ENCODE results near the gene HBM. TPM values are rescaled to one million over a fixed set of nuclear protein-coding genes. Genes with fewer than 3 reads are reported as not detected.
A peak's percentile ranks its signal among the peaks of the same experiment; 100 is the strongest.
"Not testable (repeated sequence)": the region's sequence is repeated elsewhere in the genome, so short reads cannot be mapped to it uniquely, and the experiment has no call there.

Gene HBM
- total and polyA plus RNA-seq, 5 donors from 2014 or later = not detected

DNA sequence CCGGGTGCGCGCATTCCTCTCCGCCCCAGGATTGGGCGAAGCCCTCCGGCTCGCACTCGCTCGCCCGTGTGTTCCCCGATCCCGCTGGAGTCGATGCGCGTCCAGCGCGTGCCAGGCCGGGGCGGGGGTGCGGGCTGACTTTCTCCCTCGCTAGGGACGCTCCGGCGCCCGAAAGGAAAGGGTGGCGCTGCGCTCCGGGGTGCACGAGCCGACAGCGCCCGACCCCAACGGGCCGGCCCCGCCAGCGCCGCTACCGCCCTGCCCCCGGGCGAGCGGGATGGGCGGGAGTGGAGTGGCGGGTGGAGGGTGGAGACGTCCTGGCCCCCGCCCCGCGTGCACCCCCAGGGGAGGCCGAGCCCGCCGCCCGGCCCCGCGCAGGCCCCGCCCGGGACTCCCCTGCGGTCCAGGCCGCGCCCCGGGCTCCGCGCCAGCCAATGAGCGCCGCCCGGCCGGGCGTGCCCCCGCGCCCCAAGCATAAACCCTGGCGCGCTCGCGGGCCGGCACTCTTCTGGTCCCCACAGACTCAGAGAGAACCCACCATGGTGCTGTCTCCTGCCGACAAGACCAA lies 6.7 kb downstream of the HBM start, which contains the start of gene HBA2:
Gene HBA2 (plus strand): TSS at position 503 of the 568 bp plus-strand sequence. CDS start 37 bp downstream, at position 540.
- H3K36me3 Mint-ChIP-seq; H3K36me3 ChIP-seq (ENCODE audit: control insufficient read depth, insufficient read depth, low read length); H3K4me1 ChIP-seq (ENCODE audit: control insufficient read depth, insufficient read depth, low read length, poor library complexity, severe bottlenecking); H3K27ac ChIP-seq (ENCODE audit: insufficient read depth, low read length, poor library complexity, severe bottlenecking); H3K9me3 Mint-ChIP-seq; H3K4me3 ChIP-seq (ENCODE audit: low read depth, low read length); H3K27ac Mint-ChIP-seq; H3K9me3 ChIP-seq (ENCODE audit: control insufficient read depth in 2 of 2, low read length in 2 of 2); DNase-seq; ATAC-seq (ENCODE audit: low read depth in 2 of 2); H3K27me3 ChIP-seq (ENCODE audit: control insufficient read depth, insufficient read depth, low read length): not testable (repeated sequence)
- Mint-ChIP-seq H3K27me3 (peaks cover 73% of the 10 kb centered on the region), H3K4me3 (peak within 1 kb of the TSS in 3 of 4 donors; percentile 38 to 73 (median 50)), H3K4me1 (peaks cover 0 to 17% (median 3%) of the 10 kb centered on the region in 4 donors)

DNA sequence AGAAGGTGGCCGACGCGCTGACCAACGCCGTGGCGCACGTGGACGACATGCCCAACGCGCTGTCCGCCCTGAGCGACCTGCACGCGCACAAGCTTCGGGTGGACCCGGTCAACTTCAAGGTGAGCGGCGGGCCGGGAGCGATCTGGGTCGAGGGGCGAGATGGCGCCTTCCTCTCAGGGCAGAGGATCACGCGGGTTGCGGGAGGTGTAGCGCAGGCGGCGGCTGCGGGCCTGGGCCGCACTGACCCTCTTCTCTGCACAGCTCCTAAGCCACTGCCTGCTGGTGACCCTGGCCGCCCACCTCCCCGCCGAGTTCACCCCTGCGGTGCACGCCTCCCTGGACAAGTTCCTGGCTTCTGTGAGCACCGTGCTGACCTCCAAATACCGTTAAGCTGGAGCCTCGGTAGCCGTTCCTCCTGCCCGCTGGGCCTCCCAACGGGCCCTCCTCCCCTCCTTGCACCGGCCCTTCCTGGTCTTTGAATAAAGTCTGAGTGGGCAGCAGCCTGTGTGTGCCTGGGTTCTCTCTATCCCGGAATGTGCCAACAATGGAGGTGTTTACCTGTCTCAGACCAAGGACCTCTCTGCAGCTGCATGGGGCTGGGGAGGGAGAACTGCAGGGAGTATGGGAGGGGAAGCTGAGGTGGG lies 7.6 kb downstream of the HBM start:
- DNase-seq; H3K9me3 ChIP-seq (ENCODE audit: control insufficient read depth in 2 of 2, low read length in 2 of 2); H3K36me3 Mint-ChIP-seq; H3K27ac Mint-ChIP-seq; H3K27ac ChIP-seq (ENCODE audit: insufficient read depth, low read length, poor library complexity, severe bottlenecking); H3K9me3 Mint-ChIP-seq; H3K36me3 ChIP-seq (ENCODE audit: control insufficient read depth, insufficient read depth, low read length); H3K4me1 ChIP-seq (ENCODE audit: control insufficient read depth, insufficient read depth, low read length, poor library complexity, severe bottlenecking); ATAC-seq (ENCODE audit: low read depth in 2 of 2); H3K4me3 ChIP-seq (ENCODE audit: low read depth, low read length): not testable (repeated sequence)
- peak overlapping the region in 2 of 4 donors; percentile 38 to 44 for H3K4me3 Mint-ChIP-seq
- H3K27me3 ChIP-seq (ENCODE audit: control insufficient read depth, insufficient read depth, low read length) = peaks cover 17% of the 10 kb centered on the region
- H3K4me1 Mint-ChIP-seq = peaks cover 0 to 21% (median 3%) of the 10 kb centered on the region in 4 donors
- peaks cover 73% of the 10 kb centered on the region for H3K27me3 Mint-ChIP-seq

DNA sequence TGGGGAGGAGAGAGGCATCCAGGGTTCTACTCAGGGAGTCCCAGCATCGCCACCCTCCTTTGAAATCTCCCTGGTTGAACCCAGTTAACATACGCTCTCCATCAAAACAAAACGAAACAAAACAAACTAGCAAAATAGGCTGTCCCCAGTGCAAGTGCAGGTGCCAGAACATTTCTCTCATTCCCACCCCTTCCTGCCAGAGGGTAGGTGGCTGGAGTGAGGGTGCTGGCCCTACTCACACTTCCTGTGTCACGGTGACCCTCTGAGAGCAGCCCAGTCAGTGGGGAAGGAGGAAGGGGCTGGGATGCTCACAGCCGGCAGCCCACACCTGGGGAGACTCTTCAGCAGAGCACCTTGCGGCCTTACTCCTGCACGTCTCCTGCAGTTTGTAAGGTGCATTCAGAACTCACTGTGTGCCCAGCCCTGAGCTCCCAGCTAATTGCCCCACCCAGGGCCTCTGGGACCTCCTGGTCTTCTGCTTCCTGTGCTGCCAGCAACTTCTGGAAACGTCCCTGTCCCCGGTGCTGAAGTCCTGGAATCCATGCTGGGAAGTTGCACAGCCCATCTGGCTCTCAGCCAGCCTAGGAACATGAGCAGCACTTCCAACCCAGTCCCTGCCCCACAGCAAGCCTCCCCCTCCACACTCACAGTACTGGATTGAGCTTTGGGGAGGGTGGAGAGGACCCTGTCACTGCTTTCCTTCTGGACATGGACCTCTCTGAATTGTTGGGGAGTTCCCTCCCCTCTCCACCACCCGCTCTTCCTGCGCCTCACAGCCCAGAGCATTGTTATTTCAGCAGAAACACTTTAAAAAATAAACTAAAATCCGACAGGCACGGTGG lies 8.4 kb downstream of the HBM start:
- H3K4me1 ChIP-seq (ENCODE audit: control insufficient read depth, insufficient read depth, low read length, poor library complexity, severe bottlenecking); ATAC-seq (ENCODE audit: low read depth in 2 of 2); H3K9me3 Mint-ChIP-seq; H3K36me3 Mint-ChIP-seq; H3K9me3 ChIP-seq (ENCODE audit: control insufficient read depth in 2 of 2, low read length in 2 of 2); H3K27ac Mint-ChIP-seq; H3K4me3 ChIP-seq (ENCODE audit: low read depth, low read length); H3K27ac ChIP-seq (ENCODE audit: insufficient read depth, low read length, poor library complexity, severe bottlenecking); DNase-seq; H3K36me3 ChIP-seq (ENCODE audit: control insufficient read depth, insufficient read depth, low read length): not testable (repeated sequence)
- Mint-ChIP-seq H3K27me3 (peaks cover 72% of the 10 kb centered on the region), H3K4me3 (peak overlapping the region in 1 of 4 donors; percentile 61), H3K4me1 (peaks cover 0 to 21% (median 3%) of the 10 kb centered on the region in 4 donors)
- peaks cover 18% of the 10 kb centered on the region for H3K27me3 ChIP-seq (ENCODE audit: control insufficient read depth, insufficient read depth, low read length)

DNA sequence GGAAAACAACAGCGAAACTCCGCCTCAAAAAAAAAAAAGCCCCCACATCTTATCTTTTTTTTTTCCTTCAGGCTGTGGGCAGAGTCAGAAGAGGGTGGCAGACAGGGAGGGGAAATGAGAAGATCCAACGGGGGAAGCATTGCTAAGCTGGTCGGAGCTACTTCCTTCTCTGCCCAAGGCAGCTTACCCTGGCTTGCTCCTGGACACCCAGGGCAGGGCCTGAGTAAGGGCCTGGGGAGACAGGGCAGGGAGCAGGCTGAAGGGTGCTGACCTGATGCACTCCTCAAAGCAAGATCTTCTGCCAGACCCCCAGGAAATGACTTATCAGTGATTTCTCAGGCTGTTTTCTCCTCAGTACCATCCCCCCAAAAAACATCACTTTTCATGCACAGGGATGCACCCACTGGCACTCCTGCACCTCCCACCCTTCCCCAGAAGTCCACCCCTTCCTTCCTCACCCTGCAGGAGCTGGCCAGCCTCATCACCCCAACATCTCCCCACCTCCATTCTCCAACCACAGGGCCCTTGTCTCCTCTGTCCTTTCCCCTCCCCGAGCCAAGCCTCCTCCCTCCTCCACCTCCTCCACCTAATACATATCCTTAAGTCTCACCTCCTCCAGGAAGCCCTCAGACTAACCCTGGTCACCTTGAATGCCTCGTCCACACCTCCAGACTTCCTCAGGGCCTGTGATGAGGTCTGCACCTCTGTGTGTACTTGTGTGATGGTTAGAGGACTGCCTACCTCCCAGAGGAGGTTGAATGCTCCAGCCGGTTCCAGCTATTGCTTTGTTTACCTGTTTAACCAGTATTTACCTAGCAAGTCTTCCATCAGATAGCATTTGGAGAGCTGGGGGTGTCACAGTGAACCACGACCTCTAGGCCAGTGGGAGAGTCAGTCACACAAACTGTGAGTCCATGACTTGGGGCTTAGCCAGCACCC lies 9.5 kb downstream of the HBM start:
- DNase-seq (no peak), ATAC-seq (ENCODE audit: low read depth in 2 of 2) (no peak)
- H3K4me1 ChIP-seq (ENCODE audit: control insufficient read depth, insufficient read depth, low read length, poor library complexity, severe bottlenecking) = peaks cover 5% of the 10 kb centered on the region
- H3K27ac ChIP-seq (ENCODE audit: insufficient read depth, low read length, poor library complexity, severe bottlenecking) = no peak overlapping the region
- peaks cover 26% of the 10 kb centered on the region for H3K27me3 ChIP-seq (ENCODE audit: control insufficient read depth, insufficient read depth, low read length)
- Mint-ChIP-seq H3K9me3 (peaks cover 0 to 3% (median 0%) of the 10 kb centered on the region in 7 donors), H3K27me3 (peaks cover 70% of the 10 kb centered on the region), H3K4me3 (peak overlapping the region in 2 of 4 donors; percentile 19 to 31), H3K4me1 (peaks cover 0 to 25% (median 3%) of the 10 kb centered on the region in 4 donors), H3K36me3 (no peaks in the 10 kb centered on the region), H3K27ac (no peak overlapping the region)
- no peaks in the 10 kb centered on the region for H3K9me3 ChIP-seq (ENCODE audit: control insufficient read depth in 2 of 2, low read length in 2 of 2)
- H3K36me3 ChIP-seq (ENCODE audit: control insufficient read depth, insufficient read depth, low read length) = no peaks in the 10 kb centered on the region
- H3K4me3 ChIP-seq (ENCODE audit: low read depth, low read length) = no peak overlapping the region

DNA sequence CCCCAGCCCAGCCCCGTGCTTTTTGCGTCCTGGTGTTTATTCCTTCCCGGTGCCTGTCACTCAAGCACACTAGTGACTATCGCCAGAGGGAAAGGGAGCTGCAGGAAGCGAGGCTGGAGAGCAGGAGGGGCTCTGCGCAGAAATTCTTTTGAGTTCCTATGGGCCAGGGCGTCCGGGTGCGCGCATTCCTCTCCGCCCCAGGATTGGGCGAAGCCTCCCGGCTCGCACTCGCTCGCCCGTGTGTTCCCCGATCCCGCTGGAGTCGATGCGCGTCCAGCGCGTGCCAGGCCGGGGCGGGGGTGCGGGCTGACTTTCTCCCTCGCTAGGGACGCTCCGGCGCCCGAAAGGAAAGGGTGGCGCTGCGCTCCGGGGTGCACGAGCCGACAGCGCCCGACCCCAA lies 10.2 kb downstream of the HBM start:
- H3K4me3 Mint-ChIP-seq; ATAC-seq (ENCODE audit: low read depth in 2 of 2): not testable (repeated sequence)

DNA sequence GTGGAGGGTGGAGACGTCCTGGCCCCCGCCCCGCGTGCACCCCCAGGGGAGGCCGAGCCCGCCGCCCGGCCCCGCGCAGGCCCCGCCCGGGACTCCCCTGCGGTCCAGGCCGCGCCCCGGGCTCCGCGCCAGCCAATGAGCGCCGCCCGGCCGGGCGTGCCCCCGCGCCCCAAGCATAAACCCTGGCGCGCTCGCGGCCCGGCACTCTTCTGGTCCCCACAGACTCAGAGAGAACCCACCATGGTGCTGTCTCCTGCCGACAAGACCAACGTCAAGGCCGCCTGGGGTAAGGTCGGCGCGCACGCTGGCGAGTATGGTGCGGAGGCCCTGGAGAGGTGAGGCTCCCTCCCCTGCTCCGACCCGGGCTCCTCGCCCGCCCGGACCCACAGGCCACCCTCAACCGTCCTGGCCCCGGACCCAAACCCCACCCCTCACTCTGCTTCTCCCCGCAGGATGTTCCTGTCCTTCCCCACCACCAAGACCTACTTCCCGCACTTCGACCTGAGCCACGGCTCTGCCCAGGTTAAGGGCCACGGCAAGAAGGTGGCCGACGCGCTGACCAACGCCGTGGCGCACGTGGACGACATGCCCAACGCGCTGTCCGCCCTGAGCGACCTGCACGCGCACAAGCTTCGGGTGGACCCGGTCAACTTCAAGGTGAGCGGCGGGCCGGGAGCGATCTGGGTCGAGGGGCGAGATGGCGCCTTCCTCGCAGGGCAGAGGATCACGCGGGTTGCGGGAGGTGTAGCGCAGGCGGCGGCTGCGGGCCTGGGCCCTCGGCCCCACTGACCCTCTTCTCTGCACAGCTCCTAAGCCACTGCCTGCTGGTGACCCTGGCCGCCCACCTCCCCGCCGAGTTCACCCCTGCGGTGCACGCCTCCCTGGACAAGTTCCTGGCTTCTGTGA lies 11.0 kb downstream of the HBM start, which contains the start of gene HBA1:
Gene HBA1 (plus strand): TSS at position 204 of the 906 bp plus-strand sequence. CDS start 37 bp downstream, at position 241.
- peaks cover 23% of the 10 kb centered on the region for H3K27me3 ChIP-seq (ENCODE audit: control insufficient read depth, insufficient read depth, low read length)
- H3K9me3 Mint-ChIP-seq; H3K4me3 ChIP-seq (ENCODE audit: low read depth, low read length); ATAC-seq (ENCODE audit: low read depth in 2 of 2); H3K36me3 ChIP-seq (ENCODE audit: control insufficient read depth, insufficient read depth, low read length); H3K27ac Mint-ChIP-seq; H3K36me3 Mint-ChIP-seq; DNase-seq; H3K9me3 ChIP-seq (ENCODE audit: control insufficient read depth in 2 of 2, low read length in 2 of 2); H3K27ac ChIP-seq (ENCODE audit: insufficient read depth, low read length, poor library complexity, severe bottlenecking): not testable (repeated sequence)
- peaks cover 0 to 23% (median 3%) of the 10 kb centered on the region in 4 donors for H3K4me1 Mint-ChIP-seq
- peaks cover 56% of the 10 kb centered on the region for H3K27me3 Mint-ChIP-seq
- peaks cover 19% of the 10 kb centered on the region for H3K4me1 ChIP-seq (ENCODE audit: control insufficient read depth, insufficient read depth, low read length, poor library complexity, severe bottlenecking)
- H3K4me3 Mint-ChIP-seq = peak within 1 kb of the TSS in 2 of 4 donors; percentile 11 to 31

More for the DNA sequence above, 10.2 kb downstream of the HBM start:
- not testable (repeated sequence) for H3K4me3 ChIP-seq (ENCODE audit: low read depth, low read length); H3K9me3 Mint-ChIP-seq; H3K27ac Mint-ChIP-seq; H3K27ac ChIP-seq (ENCODE audit: insufficient read depth, low read length, poor library complexity, severe bottlenecking); DNase-seq; H3K36me3 Mint-ChIP-seq; H3K36me3 ChIP-seq (ENCODE audit: control insufficient read depth, insufficient read depth, low read length); H3K9me3 ChIP-seq (ENCODE audit: control insufficient read depth in 2 of 2, low read length in 2 of 2)
- H3K4me1 ChIP-seq (ENCODE audit: control insufficient read depth, insufficient read depth, low read length, poor library complexity, severe bottlenecking) = peaks cover 12% of the 10 kb centered on the region
- H3K4me1 Mint-ChIP-seq = peaks cover 0 to 23% (median 3%) of the 10 kb centered on the region in 4 donors
- peaks cover 63% of the 10 kb centered on the region for H3K27me3 Mint-ChIP-seq
- peaks cover 23% of the 10 kb centered on the region for H3K27me3 ChIP-seq (ENCODE audit: control insufficient read depth, insufficient read depth, low read length)

All from CD4-positive, CD25-positive, alpha-beta regulatory T cell (primary cell).